SK-N-SH treated with all-trans-retinoic acid at 6 μM for 48 hours (cell line): ENCODE results near the gene CDC42BPG.

Experiments used
- ATAC-seq: fragments of 200-7000 bp; cut with Tn5 transposase; 3 replicates; pipeline ENCODE4 v1.9.1; 2020; ENCODE audit warnings: mild to moderate bottlenecking, moderate library complexity
- BACH2 ChIP-seq: fragments of 250-450 bp; sonication (Bioruptor Pico); IDR thresholded peaks from 2 replicates; pipeline ENCODE4 v1.9.0; 2021; ENCODE audit warnings: mild to moderate bottlenecking, borderline replicate concordance
- CREB5 ChIP-seq: fragments of 250-450 bp; sonication (Bioruptor Pico); IDR thresholded peaks from 2 replicates; pipeline ENCODE4 v1.5.1; 2020; ENCODE audit warnings: low read depth, mild to moderate bottlenecking, moderate library complexity
- CSDC2 ChIP-seq: fragments of 250-450 bp; sonication (Bioruptor Pico); IDR thresholded peaks from 2 replicates; pipeline ENCODE4 v1.5.0; 2020; ENCODE audit warnings: mild to moderate bottlenecking, moderate library complexity
- CSRNP3 ChIP-seq: fragments of 250-450 bp; sonication (Bioruptor Pico); IDR thresholded peaks from 2 replicates; pipeline ENCODE4 v1.5.1; 2021; ENCODE audit warnings: mild to moderate bottlenecking, moderate library complexity
- GLIS3 ChIP-seq: fragments of 250-450 bp; sonication (Bioruptor Pico); IDR thresholded peaks from 2 replicates; pipeline ENCODE4 v1.5.0; 2020; ENCODE audit warnings: mild to moderate bottlenecking, moderate library complexity
- ISL1 ChIP-seq: fragments of 250-450 bp; sonication (Bioruptor Pico); IDR thresholded peaks from 2 replicates; pipeline ENCODE4 v2.1.2; 2022; ENCODE audit warnings: mild to moderate bottlenecking, moderate library complexity
- PATZ1 ChIP-seq: fragments of 250-450 bp; sonication (Bioruptor Pico); IDR thresholded peaks from 2 replicates; pipeline ENCODE4 v1.8.0; 2020; ENCODE audit warnings: mild to moderate bottlenecking, moderate library complexity, borderline replicate concordance
- POU6F1 ChIP-seq: fragments of 250-450 bp; sonication (Bioruptor Pico); IDR thresholded peaks from 2 replicates; pipeline ENCODE4 v1.8.0; 2021; ENCODE audit warnings: low read depth, mild to moderate bottlenecking, moderate library complexity, borderline replicate concordance
- PPARA ChIP-seq: fragments of 250-450 bp; sonication (Bioruptor Pico); IDR thresholded peaks from 2 replicates; pipeline ENCODE4 v1.5.0; 2020; ENCODE audit warnings: mild to moderate bottlenecking, borderline replicate concordance
- RARB ChIP-seq: fragments of 250-450 bp; sonication (Bioruptor Pico); IDR thresholded peaks from 2 replicates; pipeline ENCODE4 v1.8.0; 2021; ENCODE audit warnings: mild to moderate bottlenecking, moderate library complexity
- SNAI2 ChIP-seq: fragments of 250-450 bp; sonication (Bioruptor Pico); IDR thresholded peaks from 2 replicates; pipeline ENCODE4 v1.5.0; 2020; ENCODE audit warnings: mild to moderate bottlenecking, moderate library complexity
- TCF4 ChIP-seq: fragments of 250-450 bp; sonication (Bioruptor Pico); IDR thresholded peaks from 2 replicates; pipeline ENCODE4 v1.8.0; 2021; ENCODE audit warnings: mild to moderate bottlenecking, moderate library complexity, borderline replicate concordance
- TOX ChIP-seq: fragments of 250-450 bp; sonication (Bioruptor Pico); IDR thresholded peaks from 2 replicates; pipeline ENCODE4 v1.8.0; 2021; ENCODE audit warnings: mild to moderate bottlenecking, moderate library complexity, borderline replicate concordance
- TSHZ2 ChIP-seq: fragments of 250-450 bp; sonication (Bioruptor Pico); IDR thresholded peaks from 2 replicates; pipeline ENCODE4 v1.5.0; 2020; ENCODE audit warnings: mild to moderate bottlenecking, moderate library complexity
- ZC3H10 ChIP-seq: fragments of 250-450 bp; sonication (Bioruptor Pico); IDR thresholded peaks from 2 replicates; pipeline ENCODE4 v1.5.1; 2021; ENCODE audit warnings: mild to moderate bottlenecking, moderate library complexity
- ZFP3 ChIP-seq: fragments of 250-450 bp; sonication (Bioruptor Pico); IDR thresholded peaks from 2 replicates; pipeline ENCODE4 v1.5.0; 2020; ENCODE audit warnings: mild to moderate bottlenecking, moderate library complexity
- ZFP30 ChIP-seq: fragments of 450-650 bp; formaldehyde crosslinking; IDR thresholded peaks from 2 replicates; pipeline ENCODE4 v1.5.0; 2022; ENCODE audit warnings: mild to moderate bottlenecking, moderate library complexity
- ZNF565 ChIP-seq: fragments of 450-650 bp; formaldehyde crosslinking; conservative IDR thresholded peaks from 2 replicates; pipeline ENCODE4 v1.5.0; 2020; ENCODE audit warnings: low read depth, mild to moderate bottlenecking, moderate library complexity
- ZNF70 ChIP-seq: fragments of 450-650 bp; formaldehyde crosslinking; IDR thresholded peaks from 2 replicates; pipeline ENCODE4 v1.5.0; 2020; ENCODE audit warnings: mild to moderate bottlenecking, moderate library complexity
- ZNF8 ChIP-seq: fragments of 450-650 bp; formaldehyde crosslinking; IDR thresholded peaks from 2 replicates; pipeline ENCODE4 v1.5.0; 2020; ENCODE audit warnings: mild to moderate bottlenecking, moderate library complexity

The CDC42BPG gene

GRCh38 chr11:64870893-64871466, 26.5 kb upstream of the CDC42BPG start:
- no peak for ATAC-seq
- TF ChIP-seq TSHZ2 (CRISPR knock-in tag): no peak
- no peak for TF ChIP-seq ZNF8 (CRISPR knock-in tag)

GRCh38 chr11:64870176-64870892, 25.9 kb upstream of the CDC42BPG start:
- peak; percentile 27 for ATAC-seq

GRCh38 chr11:64869571-64870175, 25.2 kb upstream of the CDC42BPG start:
- no peak for TF ChIP-seq TOX
- no peak for TF ChIP-seq TSHZ2 (CRISPR knock-in tag)
- TF ChIP-seq CREB5 (CRISPR knock-in tag): no peak
- no peak for TF ChIP-seq ZFP3
- no peak for TF ChIP-seq GLIS3 (CRISPR knock-in tag)
- no peak for TF ChIP-seq SNAI2 (CRISPR knock-in tag)
- no peak for TF ChIP-seq PPARA (CRISPR knock-in tag)
- no peak for TF ChIP-seq ZNF8 (CRISPR knock-in tag)
- no peak for TF ChIP-seq CSRNP3 (CRISPR knock-in tag)
- no peak for TF ChIP-seq ZFP30 (CRISPR knock-in tag)
- no peak for TF ChIP-seq TCF4 (CRISPR knock-in tag)
- no peak for TF ChIP-seq POU6F1 (CRISPR knock-in tag)
- no peak for TF ChIP-seq ZNF70
- no peak for TF ChIP-seq ZNF565 (CRISPR knock-in tag)
- TF ChIP-seq ISL1: no peak
- TF ChIP-seq PATZ1 (CRISPR knock-in tag): no peak
- no peak for TF ChIP-seq ZC3H10 (CRISPR knock-in tag)
- no peak for TF ChIP-seq RARB (CRISPR knock-in tag)
- TF ChIP-seq CSDC2: no peak
- TF ChIP-seq BACH2 (CRISPR knock-in tag): no peak
- peak; percentile 31 for ATAC-seq

More at GRCh38 chr11:64870176-64870892, 25.9 kb upstream of the CDC42BPG start:
- no peak for TF ChIP-seq PPARA (CRISPR knock-in tag)
- TF ChIP-seq BACH2 (CRISPR knock-in tag): no peak
- TF ChIP-seq ZNF70: no peak
- no peak for TF ChIP-seq ZNF565 (CRISPR knock-in tag)
- TF ChIP-seq TCF4 (CRISPR knock-in tag): no peak
- no peak for TF ChIP-seq ZC3H10 (CRISPR knock-in tag)
